GM19239 (cell line): ENCODE results near the gene ZNF646.

Source experiments
- DNase-seq: peaks from one replicate; pipeline ENCODE4 v3.0.0; 2011; ENCODE audit warnings: low spot score; ENCODE audit not compliant: insufficient read length
- FAIRE-seq: peaks from 2 replicates; lab custom pipeline; 2011; peaks lifted over from hg19 to GRCh38; lab: Jason Lieb, UNC

Gene ZNF646

GRCh38 chr16:31127182-31127581 lies 53.0 kb downstream of the ZNF646 start:
- no peak for FAIRE-seq

DNA sequence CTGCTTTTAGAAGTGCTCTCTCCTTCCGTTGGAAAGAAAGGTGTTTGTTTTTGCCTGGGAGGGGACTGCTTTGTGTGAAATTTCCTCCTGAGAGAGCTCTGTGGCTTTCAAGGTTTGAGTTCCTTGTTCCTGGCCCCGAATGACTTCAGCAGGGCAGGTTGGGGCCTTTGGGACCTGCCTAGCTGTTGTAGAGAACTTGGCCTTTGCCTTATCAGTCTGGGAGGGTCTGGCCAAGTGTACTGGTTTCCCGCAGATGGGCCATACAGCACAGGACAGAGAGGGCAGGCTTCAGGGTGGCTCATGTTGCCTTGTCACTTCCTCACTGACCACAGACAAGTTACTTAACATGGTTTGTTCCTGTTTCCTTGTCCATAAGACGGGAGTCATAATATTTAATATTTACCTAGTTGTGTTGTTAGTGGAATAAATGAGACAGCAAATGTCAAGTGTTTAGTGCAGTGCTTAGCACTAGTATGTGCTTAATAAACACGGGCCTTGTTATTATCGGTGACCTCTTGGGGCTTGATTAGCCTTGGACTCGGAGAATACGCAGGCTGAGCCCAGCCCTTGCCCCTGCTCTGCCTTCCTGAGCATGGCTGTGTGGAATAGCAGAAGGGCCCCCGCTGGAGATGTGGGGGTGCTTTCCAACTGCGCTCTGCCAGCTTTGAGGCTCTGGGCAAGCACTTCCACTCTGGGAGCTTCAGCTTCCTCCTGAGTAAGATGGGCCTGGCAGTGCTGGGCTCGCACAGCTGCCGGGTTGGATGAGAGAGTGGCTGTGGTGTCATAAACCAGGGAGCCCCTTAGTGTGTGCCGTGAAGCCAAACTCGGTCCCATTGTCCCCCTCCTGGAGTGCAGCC lies 54.7 kb downstream of the ZNF646 start:
- FAIRE-seq (no peak), DNase-seq (no peak)

More at GRCh38 chr16:31127182-31127581, 53.0 kb downstream of the ZNF646 start:
- DNase-seq, result no peak

DNA sequence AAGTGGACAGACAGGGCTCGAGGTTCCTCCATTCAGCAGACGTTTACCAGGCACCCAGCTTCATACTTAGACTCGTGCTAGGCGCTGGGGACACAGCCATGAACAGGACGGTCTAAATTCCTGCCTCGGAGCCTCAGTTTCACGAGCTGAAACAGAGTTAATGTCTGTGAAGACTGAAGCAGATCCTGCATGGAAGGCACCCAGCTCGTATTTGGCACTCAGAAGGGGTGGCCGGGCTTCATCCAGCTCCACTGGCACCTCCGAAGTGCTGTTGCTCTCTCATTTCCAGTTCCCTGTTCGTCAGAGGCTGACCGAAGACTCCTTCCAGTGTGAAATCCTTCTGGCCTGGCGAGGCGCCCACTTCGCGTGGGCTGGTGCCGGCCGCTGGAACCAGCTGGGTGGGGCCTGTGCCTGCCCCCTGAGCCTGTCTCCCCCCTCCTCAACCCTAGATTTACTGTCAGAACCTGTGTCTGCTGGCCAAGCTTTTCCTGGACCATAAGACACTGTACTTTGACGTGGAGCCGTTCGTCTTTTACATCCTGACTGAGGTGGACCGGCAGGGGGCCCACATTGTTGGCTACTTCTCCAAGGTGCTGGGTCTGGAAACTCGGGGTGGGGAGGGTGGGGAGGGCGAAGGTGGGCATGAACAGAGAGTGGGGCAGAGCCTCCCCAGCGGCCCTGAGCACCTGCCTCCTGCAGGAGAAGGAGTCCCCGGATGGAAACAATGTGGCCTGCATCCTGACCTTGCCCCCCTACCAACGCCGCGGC lies 55.5 kb downstream of the ZNF646 start:
- DNase-seq (no peak), FAIRE-seq (no peak)

GRCh38 chr16:31130336-31130891 lies 56.2 kb downstream of the ZNF646 start:
- FAIRE-seq (no peak), DNase-seq (no peak)

GRCh38 chr16:31130899-31131298 lies 56.7 kb downstream of the ZNF646 start:
- no peak for FAIRE-seq
- DNase-seq, result no peak

GRCh38 chr16:31131416-31131815 lies 57.2 kb downstream of the ZNF646 start:
- FAIRE-seq, result no peak
- no peak for DNase-seq

- FAIRE-seq (no peak), DNase-seq (no peak)
Observed at GRCh38 chr16:31131841-31132271, 57.6 kb downstream of the ZNF646 start.

DNA sequence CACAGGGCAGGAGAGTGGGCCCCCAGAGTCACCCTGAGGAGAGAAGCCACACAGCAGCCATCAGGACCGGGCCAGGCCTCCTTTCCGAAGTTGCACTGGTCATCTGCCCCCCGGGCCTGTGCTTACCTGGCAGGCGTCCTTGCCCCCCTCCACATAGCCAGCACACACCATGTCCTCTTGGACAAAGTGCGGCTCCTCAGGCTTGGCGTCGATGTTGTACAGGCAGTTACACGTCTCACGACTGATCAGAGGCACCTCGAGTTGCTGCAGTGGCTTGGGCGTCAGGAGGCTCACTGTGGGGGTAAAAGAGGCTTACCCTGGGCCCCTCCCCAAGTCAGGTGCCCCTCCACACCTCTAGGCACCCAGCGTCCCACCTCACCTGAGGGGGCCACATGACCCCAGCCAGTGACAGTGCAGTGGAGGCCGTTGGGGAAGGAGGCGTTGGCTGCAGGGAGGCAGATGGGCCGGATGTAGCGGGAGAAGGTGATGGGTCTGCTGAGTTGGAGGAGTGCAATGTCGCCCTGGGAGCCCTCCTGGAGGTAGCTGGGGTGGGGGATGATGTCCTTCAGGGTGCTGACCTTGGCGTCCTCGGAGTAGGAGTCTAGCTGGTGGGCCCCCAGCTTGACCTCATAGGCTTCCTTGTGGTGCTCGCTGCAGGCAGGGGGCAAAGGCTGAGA lies 58.2 kb downstream of the ZNF646 start:
- DNase-seq (no peak), FAIRE-seq (no peak)

GRCh38 chr16:31133046-31133501 lies 58.9 kb downstream of the ZNF646 start:
- FAIRE-seq, result no peak
- DNase-seq, result no peak
